OCI-LY1 (cell line): Measurements from ENCODE around the gene PRPF31.

Experiments
- EZH2 ChIP-seq: fragments of 200-600 bp; sonication (generic), shearing (Covaris generic); IDR thresholded peaks from 2 replicates; pipeline ENCODE4 v1.8.0; 2017; ENCODE audit warnings: borderline replicate concordance, mixed run types, mild to moderate bottlenecking, antibody characterized with exemption, low read length, moderate library complexity, mixed read lengths
- TF ChIP-seq, protein P1 (sequence below): fragments of 200-600 bp; sonication (generic), shearing (Covaris generic); IDR thresholded peaks from 2 replicates; pipeline ENCODE4 v1.5.1; 2017; ENCODE audit warnings: mild to moderate bottlenecking, antibody characterized with exemption, low read length, moderate library complexity, mixed read lengths

DNA sequence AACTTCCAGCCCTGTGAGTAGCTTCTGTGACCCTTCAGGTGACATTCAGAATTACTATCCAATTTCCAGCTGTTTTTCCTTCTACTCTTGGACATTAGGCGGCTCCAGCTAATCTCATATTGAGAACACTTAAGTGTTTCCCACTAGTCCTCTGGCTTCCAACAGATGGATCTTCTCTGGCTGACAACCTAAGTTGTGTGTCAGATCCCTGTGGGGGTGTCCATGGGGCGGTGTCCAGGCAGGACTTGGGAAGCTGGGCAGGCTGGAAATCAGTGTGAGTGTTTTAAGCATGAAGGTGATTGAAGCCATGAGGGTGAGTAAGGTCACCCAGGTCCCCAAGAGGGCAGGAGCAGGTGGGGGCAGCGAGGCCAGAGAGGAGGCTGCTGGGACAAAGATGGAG lies 32.1 kb downstream of the PRPF31 start:
- TF ChIP-seq, protein P1, sequence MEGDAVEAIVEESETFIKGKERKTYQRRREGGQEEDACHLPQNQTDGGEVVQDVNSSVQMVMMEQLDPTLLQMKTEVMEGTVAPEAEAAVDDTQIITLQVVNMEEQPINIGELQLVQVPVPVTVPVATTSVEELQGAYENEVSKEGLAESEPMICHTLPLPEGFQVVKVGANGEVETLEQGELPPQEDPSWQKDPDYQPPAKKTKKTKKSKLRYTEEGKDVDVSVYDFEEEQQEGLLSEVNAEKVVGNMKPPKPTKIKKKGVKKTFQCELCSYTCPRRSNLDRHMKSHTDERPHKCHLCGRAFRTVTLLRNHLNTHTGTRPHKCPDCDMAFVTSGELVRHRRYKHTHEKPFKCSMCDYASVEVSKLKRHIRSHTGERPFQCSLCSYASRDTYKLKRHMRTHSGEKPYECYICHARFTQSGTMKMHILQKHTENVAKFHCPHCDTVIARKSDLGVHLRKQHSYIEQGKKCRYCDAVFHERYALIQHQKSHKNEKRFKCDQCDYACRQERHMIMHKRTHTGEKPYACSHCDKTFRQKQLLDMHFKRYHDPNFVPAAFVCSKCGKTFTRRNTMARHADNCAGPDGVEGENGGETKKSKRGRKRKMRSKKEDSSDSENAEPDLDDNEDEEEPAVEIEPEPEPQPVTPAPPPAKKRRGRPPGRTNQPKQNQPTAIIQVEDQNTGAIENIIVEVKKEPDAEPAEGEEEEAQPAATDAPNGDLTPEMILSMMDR: no peak
- TF ChIP-seq EZH2: no peak
